ENCODE data around the gene RACGAP1. TPM values are rescaled to one million over a fixed set of nuclear protein-coding genes. Genes with fewer than 3 reads are reported as not detected.
A peak's percentile ranks its signal among the peaks of the same experiment; 100 is the strongest.

Gene RACGAP1
- total RNA-seq, 2 donors from 2014 or later = 49.6 to 96.6 TPM

DNA sequence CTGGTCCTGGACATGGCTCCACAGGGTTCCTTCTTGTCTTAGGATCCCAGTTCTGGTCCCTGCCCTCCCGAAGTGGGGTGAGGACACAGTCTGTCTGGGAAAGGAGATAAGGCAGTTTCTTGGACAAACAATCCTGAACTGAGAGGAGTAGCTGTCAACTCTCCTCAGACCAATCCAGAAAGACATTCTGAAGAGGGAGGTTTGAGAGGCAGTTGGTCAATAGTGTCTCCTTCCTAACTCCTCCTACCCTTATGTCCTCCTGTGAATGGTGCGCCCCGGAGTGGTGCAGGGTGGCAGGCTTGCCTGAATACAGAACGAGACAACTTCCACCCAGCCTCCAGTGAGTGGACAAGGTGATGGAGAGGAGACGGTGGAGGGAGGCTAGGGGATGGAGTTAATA, 16.7 kb upstream of the RACGAP1 start:
- Mint-ChIP-seq H3K36me3 (ENCODE audit: low read depth) (no peaks in the 10 kb centered on the region), H3K27ac (no peak overlapping the region), H3K4me3 (no peak overlapping the region), H3K27me3 (ENCODE audit: insufficient read depth) (peaks cover 34% of the 10 kb centered on the region), H3K9me3 (no peaks in the 10 kb centered on the region), H3K4me1 (peaks cover 7% of the 10 kb centered on the region)
- Histone ChIP-seq H3K36me3 (ENCODE audit: control insufficient read depth, insufficient read depth, low read length) (no peaks in the 10 kb centered on the region), H3K27me3 (ENCODE audit: control insufficient read depth, insufficient read depth, low read length, poor library complexity, severe bottlenecking) (peaks cover 6% of the 10 kb centered on the region), H3K9me3 (ENCODE audit: control insufficient read depth, low read length) (no peaks in the 10 kb centered on the region), H3K9ac (ENCODE audit: extremely low read depth, low read length, poor library complexity, severe bottlenecking) (no peak overlapping the region), H3K4me3 (ENCODE audit: low read length) (no peak overlapping the region), H3K27ac (ENCODE audit: low read depth, low read length) (no peak overlapping the region), H3K4me1 (ENCODE audit: control insufficient read depth, insufficient read depth, low read length) (no peaks in the 10 kb centered on the region)
- 86 to 100% methylated on average over 1 to 5 of the region's 5 CpGs for WGBS, 2 experiments (ENCODE audit: insufficient coverage in 1 of 2, insufficient read length in 1 of 2)
- TF ChIP-seq, protein P1, sequence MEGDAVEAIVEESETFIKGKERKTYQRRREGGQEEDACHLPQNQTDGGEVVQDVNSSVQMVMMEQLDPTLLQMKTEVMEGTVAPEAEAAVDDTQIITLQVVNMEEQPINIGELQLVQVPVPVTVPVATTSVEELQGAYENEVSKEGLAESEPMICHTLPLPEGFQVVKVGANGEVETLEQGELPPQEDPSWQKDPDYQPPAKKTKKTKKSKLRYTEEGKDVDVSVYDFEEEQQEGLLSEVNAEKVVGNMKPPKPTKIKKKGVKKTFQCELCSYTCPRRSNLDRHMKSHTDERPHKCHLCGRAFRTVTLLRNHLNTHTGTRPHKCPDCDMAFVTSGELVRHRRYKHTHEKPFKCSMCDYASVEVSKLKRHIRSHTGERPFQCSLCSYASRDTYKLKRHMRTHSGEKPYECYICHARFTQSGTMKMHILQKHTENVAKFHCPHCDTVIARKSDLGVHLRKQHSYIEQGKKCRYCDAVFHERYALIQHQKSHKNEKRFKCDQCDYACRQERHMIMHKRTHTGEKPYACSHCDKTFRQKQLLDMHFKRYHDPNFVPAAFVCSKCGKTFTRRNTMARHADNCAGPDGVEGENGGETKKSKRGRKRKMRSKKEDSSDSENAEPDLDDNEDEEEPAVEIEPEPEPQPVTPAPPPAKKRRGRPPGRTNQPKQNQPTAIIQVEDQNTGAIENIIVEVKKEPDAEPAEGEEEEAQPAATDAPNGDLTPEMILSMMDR (conservative IDR thresholded peaks at IDR 0.05) = no peak
- peak; percentile 48 for DNase-seq

DNA sequence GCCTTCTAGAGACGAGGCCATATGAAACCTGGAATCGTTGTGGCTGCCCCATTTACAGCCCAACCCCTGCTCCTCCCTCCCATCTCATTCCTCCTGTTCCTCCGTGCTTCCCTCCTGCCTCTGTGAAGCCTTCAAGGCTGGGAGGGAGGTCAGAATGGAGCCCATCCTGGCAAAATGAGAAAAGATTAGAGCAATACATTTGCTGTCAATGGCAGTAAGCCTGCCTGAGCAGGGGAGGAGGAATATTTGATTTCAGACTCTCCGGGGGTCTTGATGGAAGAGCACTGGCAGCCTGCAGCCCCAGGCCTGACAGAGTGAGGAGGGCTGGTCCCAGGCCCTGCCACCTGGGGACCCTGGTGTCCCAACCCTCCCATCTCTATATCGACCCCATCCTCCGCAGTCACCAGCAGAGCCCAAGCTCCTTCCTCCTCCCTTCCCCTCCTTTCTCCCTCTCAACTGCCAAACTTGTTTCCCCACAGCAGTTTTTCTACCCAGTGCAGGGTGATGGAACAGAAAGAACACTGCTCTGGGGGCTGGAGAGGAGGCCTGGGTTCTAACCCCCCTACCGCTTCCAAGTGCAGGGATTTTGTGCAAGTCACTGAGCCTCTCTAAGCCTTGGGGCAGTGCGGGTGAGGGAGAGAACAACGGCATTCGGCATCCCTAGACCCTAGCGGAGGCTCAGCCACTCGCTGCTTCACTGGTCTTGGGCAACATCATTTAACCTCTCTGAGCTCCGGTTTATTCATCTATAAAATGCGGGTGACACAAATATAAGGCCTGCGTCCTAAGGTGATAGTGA, 16.0 kb upstream of the RACGAP1 start:
- TF ChIP-seq, protein P1 (conservative IDR thresholded peaks at IDR 0.05) = no peak
- Histone ChIP-seq H3K27ac (ENCODE audit: low read depth, low read length) (no peak overlapping the region), H3K9me3 (ENCODE audit: control insufficient read depth, low read length) (no peaks in the 10 kb centered on the region), H3K4me3 (ENCODE audit: low read length) (no peak overlapping the region), H3K36me3 (ENCODE audit: control insufficient read depth, insufficient read depth, low read length) (no peaks in the 10 kb centered on the region), H3K27me3 (ENCODE audit: control insufficient read depth, insufficient read depth, low read length, poor library complexity, severe bottlenecking) (peaks cover 6% of the 10 kb centered on the region), H3K4me1 (ENCODE audit: control insufficient read depth, insufficient read depth, low read length) (no peaks in the 10 kb centered on the region), H3K9ac (ENCODE audit: extremely low read depth, low read length, poor library complexity, severe bottlenecking) (no peak overlapping the region)
- Mint-ChIP-seq H3K27ac (no peak overlapping the region), H3K4me3 (no peak overlapping the region), H3K27me3 (ENCODE audit: insufficient read depth) (peaks cover 36% of the 10 kb centered on the region), H3K4me1 (peaks cover 7% of the 10 kb centered on the region), H3K9me3 (no peaks in the 10 kb centered on the region), H3K36me3 (ENCODE audit: low read depth) (no peaks in the 10 kb centered on the region)
- peak; percentile 48 for DNase-seq
- 83 to 89% methylated on average over 13 to 15 of the region's 15 CpGs for WGBS, 2 experiments (ENCODE audit: insufficient coverage in 1 of 2, insufficient read length in 1 of 2)

DNA sequence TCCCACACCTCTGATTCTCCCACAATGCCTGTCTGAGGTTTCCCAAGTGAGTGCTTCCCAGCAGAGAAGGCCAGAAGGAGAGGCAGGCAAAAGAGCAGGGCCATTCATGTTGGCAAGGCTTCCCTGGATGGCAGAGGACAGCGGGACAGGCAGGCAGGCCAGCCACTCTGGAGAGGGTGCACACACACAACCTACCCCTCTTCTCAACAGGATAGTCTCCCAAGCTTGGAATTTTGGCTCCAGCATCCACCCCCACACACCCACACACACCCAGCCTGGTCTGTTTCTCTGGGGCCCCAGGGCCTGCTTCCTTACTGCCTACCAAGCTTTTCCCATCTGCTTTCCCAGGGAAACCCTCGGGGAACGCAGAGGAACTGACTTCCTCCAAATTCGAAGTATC, 15.4 kb upstream of the RACGAP1 start:
- Mint-ChIP-seq H3K4me3 (no peak overlapping the region), H3K27me3 (ENCODE audit: insufficient read depth) (peaks cover 39% of the 10 kb centered on the region), H3K36me3 (ENCODE audit: low read depth) (no peaks in the 10 kb centered on the region), H3K4me1 (peaks cover 7% of the 10 kb centered on the region), H3K9me3 (no peaks in the 10 kb centered on the region), H3K27ac (no peak overlapping the region)
- H3K36me3 ChIP-seq (ENCODE audit: control insufficient read depth, insufficient read depth, low read length) = no peaks in the 10 kb centered on the region
- H3K9ac ChIP-seq (ENCODE audit: extremely low read depth, low read length, poor library complexity, severe bottlenecking) = no peak overlapping the region
- peak; percentile 52 for DNase-seq
- whole genome bisulfite sequencing, 2 experiments (ENCODE audit: insufficient coverage in 1 of 2, insufficient read length in 1 of 2) = 77 to 83% methylated on average over 3 to 4 of the region's 4 CpGs
- no peaks in the 10 kb centered on the region for H3K4me1 ChIP-seq (ENCODE audit: control insufficient read depth, insufficient read depth, low read length)
- H3K27ac ChIP-seq (ENCODE audit: low read depth, low read length) = no peak overlapping the region
- TF ChIP-seq, protein P1 (conservative IDR thresholded peaks at IDR 0.05) = no peak
- no peak overlapping the region for H3K4me3 ChIP-seq (ENCODE audit: low read length)
- peaks cover 12% of the 10 kb centered on the region for H3K27me3 ChIP-seq (ENCODE audit: control insufficient read depth, insufficient read depth, low read length, poor library complexity, severe bottlenecking)
- no peaks in the 10 kb centered on the region for H3K9me3 ChIP-seq (ENCODE audit: control insufficient read depth, low read length)

All from endodermal cell (in vitro differentiated cells).